K562 (cell line): ENCODE data around the gene CACNA2D2. TPM values are rescaled to one million over a fixed set of nuclear protein-coding genes. Genes with fewer than 3 reads are reported as not detected.

ENCODE experiments used
- DACH1 ChIP-seq: fragments of 450-650 bp; IDR thresholded peaks from 2 replicates; pipeline ENCODE4 v1.6.1; 2018; ENCODE audit not compliant: partially characterized antibody
- HDAC3 ChIP-seq: fragments of 450-650 bp; IDR thresholded peaks from 2 replicates; pipeline ENCODE4 v1.6.1; 2018; ENCODE audit warnings: borderline replicate concordance, mild to moderate bottlenecking, moderate library complexity; ENCODE audit not compliant: partially characterized antibody
- KLF16 ChIP-seq: IDR thresholded peaks from 2 replicates; pipeline ENCODE4 v1.6.1; 2016; ENCODE audit warnings: antibody characterized with exemption
- MXI1 ChIP-seq: IDR thresholded peaks from 2 replicates; pipeline ENCODE4 v1.6.1; 2011; ENCODE audit warnings: low read depth, mild to moderate bottlenecking, improper control_type of control experiment, low read length
- NFIC ChIP-seq: fragments of 450-650 bp; IDR thresholded peaks from 2 replicates; pipeline ENCODE4 v1.6.1; 2017; ENCODE audit warnings: mild to moderate bottlenecking, inconsistent platforms
- PHTF2 ChIP-seq: fragments of 250-450 bp; sonication (Bioruptor Pico); IDR thresholded peaks from 2 replicates; pipeline ENCODE4 v1.5.0; 2021; ENCODE audit warnings: mild to moderate bottlenecking
- RAD51 ChIP-seq: fragments of 450-650 bp; IDR thresholded peaks from 2 replicates; pipeline ENCODE4 v1.7.1; 2016; ENCODE audit warnings: low read depth, mild to moderate bottlenecking, borderline replicate concordance
- RFX5 ChIP-seq: IDR thresholded peaks from 2 replicates; pipeline ENCODE4 v1.6.1; 2011; ENCODE audit warnings: low read depth, mild to moderate bottlenecking, improper control_type of control experiment, low read length
- SP2 ChIP-seq: IDR thresholded peaks from 2 replicates; pipeline ENCODE4 v1.6.1; 2011; ENCODE audit warnings: mild to moderate bottlenecking, low read depth, low read length, moderate library complexity; ENCODE audit not compliant: poor library complexity, severe bottlenecking; ENCODE audit errors: extremely low read depth
- TAF1 ChIP-seq: IDR thresholded peaks from 2 replicates; pipeline ENCODE4 v1.6.1; 2011; ENCODE audit warnings: mild to moderate bottlenecking, low read length, moderate library complexity; ENCODE audit not compliant: insufficient read depth, control insufficient read depth, severe bottlenecking; ENCODE audit errors: extremely low read depth
- ZBTB1 ChIP-seq: sonication (generic); formaldehyde crosslinking; IDR thresholded peaks from 2 replicates; pipeline ENCODE4 v1.8.1; 2023; ENCODE audit warnings: missing genetic modification reagents, low read depth, mild to moderate bottlenecking, borderline replicate concordance
- ZBTB8A ChIP-seq: fragments of 450-650 bp; IDR thresholded peaks from 2 replicates; pipeline ENCODE4 v1.6.1; 2018; ENCODE audit warnings: mild to moderate bottlenecking, moderate library complexity; ENCODE audit not compliant: partially characterized antibody
- ZC3H4 ChIP-seq: sonication (generic); formaldehyde crosslinking; IDR thresholded peaks from 2 replicates; pipeline ENCODE4 v1.9.0; 2021; ENCODE audit warnings: missing genetic modification reagents, borderline replicate concordance
- ZNF274 ChIP-seq: IDR thresholded peaks from 2 replicates; pipeline ENCODE4 v1.6.1; 2011; ENCODE audit warnings: low read depth, mild to moderate bottlenecking, low read length, moderate library complexity, borderline replicate concordance
- ZNF79 ChIP-seq: fragments of 250-450 bp; sonication (Bioruptor Pico); IDR thresholded peaks from 2 replicates; pipeline ENCODE4 v1.4.0; 2020; ENCODE audit warnings: low read depth, mild to moderate bottlenecking, moderate library complexity
- polyA plus RNA-seq, 8 experiments: library from polyadenylated mRNA; depleted of rRNA in 4 of 8; stranded (reverse) in 5 of 8; unstranded in 3 of 8; fragments of >200 nt; fragmentation: Nextera tagmentation in 2 of 8; fragmentation: Illumina TruSeq in 1 of 8; extraction: Ambion mirVana in 2 of 8; extraction: Trizol in 1 of 8; gene quantifications; 2 replicates each; pipeline versions ENCODE4 v1.2.1 to v1.2.3, GENCODE V29; 2011 to 2014; ENCODE audit warnings: inconsistent platforms in 1 of 8, missing spikeins in 1 of 8
- total RNA-seq, 7 experiments: library from RNA; depleted of rRNA in 6 of 7; stranded (reverse); fragments of >200 nt in 6 of 7; fragmentation: Illumina TruSeq in 2 of 7; extraction: Trizol in 2 of 7; gene quantifications; 2 replicates each; pipeline versions ENCODE4 v1.2.1 to v1.2.3, GENCODE V29; 2011 to 2021; ENCODE audit warnings: low replicate concordance in 1 of 7
- TF ChIP-seq, protein P1 (sequence below): fragments of 200-800 bp; sonication (Bioruptor generic); IDR thresholded peaks from 2 replicates; pipeline ENCODE4 v1.6.1; 2016; ENCODE audit warnings: missing genetic modification characterization, missing compliant biosample characterization
- TF ChIP-seq, protein P2 (sequence below): IDR thresholded peaks from 2 replicates; pipeline ENCODE4 v1.6.1; 2016; ENCODE audit warnings: missing genetic modification characterization, missing compliant biosample characterization
- TF ChIP-seq, protein P3 (sequence below): sonication (generic); formaldehyde crosslinking; IDR thresholded peaks from 2 replicates; pipeline ENCODE4 v1.8.1; 2023; ENCODE audit warnings: mild to moderate bottlenecking, missing genetic modification reagents
- TF ChIP-seq, protein P4 (sequence below): fragments of 250-450 bp; sonication (Bioruptor Pico); IDR thresholded peaks from 2 replicates; pipeline ENCODE4 v1.5.0; 2021

The CACNA2D2 gene
- total and polyA plus RNA-seq, 9 of the 15 experiments (the other 6 are each of a cell fraction or from before 2014, with no cell fraction given) = 0.11 to 0.58 (median 0.36) TPM; not detected in 2

DNA sequence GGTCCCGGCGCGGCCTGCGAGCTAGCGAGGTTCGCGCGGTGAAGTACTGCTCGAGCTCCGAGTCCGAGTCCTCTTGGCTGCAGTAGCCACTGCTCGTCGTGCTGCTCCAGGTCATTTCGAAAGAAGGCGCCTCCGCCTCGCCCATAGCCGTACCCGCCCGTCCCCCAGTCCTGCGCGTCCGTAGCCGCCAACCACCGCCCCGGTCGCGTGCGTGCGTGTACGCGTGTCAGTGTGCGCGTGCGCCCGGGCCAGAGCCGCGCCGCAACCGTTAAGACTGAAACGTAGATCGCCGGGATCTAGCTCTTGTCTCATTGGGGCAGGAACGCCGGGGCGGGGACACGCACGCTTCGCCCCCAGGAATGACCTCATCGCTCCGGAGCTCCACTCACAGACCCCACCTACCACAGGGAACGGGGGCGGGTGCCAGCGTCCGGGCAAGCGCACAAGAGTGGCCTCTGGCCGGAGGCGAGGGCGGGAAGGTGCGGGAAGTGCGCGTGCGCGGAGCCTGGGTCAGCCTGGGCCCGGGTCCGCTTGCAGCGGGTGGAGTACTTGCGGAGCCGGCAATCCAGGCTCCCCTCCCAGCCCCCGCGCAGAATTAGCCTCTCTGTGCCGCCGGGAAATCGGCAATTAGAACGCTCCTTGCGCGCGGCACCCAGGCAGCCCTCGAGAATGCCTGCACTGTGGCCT lies 166.1 kb downstream of the CACNA2D2 start (continued):
- TF ChIP-seq, protein P1, sequence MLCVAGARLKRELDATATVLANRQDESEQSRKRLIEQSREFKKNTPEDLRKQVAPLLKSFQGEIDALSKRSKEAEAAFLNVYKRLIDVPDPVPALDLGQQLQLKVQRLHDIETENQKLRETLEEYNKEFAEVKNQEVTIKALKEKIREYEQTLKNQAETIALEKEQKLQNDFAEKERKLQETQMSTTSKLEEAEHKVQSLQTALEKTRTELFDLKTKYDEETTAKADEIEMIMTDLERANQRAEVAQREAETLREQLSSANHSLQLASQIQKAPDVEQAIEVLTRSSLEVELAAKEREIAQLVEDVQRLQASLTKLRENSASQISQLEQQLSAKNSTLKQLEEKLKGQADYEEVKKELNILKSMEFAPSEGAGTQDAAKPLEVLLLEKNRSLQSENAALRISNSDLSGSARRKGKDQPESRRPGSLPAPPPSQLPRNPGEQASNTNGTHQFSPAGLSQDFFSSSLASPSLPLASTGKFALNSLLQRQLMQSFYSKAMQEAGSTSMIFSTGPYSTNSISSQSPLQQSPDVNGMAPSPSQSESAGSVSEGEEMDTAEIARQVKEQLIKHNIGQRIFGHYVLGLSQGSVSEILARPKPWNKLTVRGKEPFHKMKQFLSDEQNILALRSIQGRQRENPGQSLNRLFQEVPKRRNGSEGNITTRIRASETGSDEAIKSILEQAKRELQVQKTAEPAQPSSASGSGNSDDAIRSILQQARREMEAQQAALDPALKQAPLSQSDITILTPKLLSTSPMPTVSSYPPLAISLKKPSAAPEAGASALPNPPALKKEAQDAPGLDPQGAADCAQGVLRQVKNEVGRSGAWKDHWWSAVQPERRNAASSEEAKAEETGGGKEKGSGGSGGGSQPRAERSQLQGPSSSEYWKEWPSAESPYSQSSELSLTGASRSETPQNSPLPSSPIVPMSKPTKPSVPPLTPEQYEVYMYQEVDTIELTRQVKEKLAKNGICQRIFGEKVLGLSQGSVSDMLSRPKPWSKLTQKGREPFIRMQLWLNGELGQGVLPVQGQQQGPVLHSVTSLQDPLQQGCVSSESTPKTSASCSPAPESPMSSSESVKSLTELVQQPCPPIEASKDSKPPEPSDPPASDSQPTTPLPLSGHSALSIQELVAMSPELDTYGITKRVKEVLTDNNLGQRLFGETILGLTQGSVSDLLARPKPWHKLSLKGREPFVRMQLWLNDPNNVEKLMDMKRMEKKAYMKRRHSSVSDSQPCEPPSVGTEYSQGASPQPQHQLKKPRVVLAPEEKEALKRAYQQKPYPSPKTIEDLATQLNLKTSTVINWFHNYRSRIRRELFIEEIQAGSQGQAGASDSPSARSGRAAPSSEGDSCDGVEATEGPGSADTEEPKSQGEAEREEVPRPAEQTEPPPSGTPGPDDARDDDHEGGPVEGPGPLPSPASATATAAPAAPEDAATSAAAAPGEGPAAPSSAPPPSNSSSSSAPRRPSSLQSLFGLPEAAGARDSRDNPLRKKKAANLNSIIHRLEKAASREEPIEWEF = no peak
- TF ChIP-seq ZBTB1 (CRISPR knock-in tag) (0 out of 2 replicates have a peak, but pooled peaks have one; percentile 2), HDAC3 (no peak), ZNF274 (no peak), MXI1 (0 out of 2 replicates have a peak, but pooled peaks have one; percentile 31), RAD51 (no peak), DACH1 (no peak), ZBTB8A (no peak), ZC3H4 (CRISPR knock-in tag) (0 out of 2 replicates have a peak, but pooled peaks have one; percentile 56), TAF1 (peak; percentile 44), NFIC (no peak), PHTF2 (CRISPR knock-in tag) (no peak), RFX5 (no peak), KLF16 (no peak), ZNF79 (no peak), SP2 (no peak)
- TF ChIP-seq, protein P2, sequence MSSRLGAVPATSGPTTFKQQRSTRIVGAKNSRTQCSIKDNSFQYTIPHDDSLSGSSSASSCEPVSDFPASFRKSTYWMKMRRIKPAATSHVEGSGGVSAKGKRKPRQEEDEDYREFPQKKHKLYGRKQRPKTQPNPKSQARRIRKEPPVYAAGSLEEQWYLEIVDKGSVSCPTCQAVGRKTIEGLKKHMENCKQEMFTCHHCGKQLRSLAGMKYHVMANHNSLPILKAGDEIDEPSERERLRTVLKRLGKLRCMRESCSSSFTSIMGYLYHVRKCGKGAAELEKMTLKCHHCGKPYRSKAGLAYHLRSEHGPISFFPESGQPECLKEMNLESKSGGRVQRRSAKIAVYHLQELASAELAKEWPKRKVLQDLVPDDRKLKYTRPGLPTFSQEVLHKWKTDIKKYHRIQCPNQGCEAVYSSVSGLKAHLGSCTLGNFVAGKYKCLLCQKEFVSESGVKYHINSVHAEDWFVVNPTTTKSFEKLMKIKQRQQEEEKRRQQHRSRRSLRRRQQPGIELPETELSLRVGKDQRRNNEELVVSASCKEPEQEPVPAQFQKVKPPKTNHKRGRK (tag) = no peak
- TF ChIP-seq, protein P3, sequence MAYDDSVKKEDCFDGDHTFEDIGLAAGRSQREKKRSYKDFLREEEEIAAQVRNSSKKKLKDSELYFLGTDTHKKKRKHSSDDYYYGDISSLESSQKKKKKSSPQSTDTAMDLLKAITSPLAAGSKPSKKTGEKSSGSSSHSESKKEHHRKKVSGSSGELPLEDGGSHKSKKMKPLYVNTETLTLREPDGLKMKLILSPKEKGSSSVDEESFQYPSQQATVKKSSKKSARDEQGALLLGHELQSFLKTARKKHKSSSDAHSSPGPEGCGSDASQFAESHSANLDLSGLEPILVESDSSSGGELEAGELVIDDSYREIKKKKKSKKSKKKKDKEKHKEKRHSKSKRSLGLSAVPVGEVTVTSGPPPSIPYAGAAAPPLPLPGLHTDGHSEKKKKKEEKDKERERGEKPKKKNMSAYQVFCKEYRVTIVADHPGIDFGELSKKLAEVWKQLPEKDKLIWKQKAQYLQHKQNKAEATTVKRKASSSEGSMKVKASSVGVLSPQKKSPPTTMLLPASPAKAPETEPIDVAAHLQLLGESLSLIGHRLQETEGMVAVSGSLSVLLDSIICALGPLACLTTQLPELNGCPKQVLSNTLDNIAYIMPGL = no peak
- TF ChIP-seq, protein P4, sequence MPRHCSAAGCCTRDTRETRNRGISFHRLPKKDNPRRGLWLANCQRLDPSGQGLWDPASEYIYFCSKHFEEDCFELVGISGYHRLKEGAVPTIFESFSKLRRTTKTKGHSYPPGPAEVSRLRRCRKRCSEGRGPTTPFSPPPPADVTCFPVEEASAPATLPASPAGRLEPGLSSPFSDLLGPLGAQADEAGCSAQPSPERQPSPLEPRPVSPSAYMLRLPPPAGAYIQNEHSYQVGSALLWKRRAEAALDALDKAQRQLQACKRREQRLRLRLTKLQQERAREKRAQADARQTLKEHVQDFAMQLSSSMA = no peak
